Lung (tissue), 12 donors: ENCODE measurements around the gene MTIF2. TPM values are rescaled to one million over a fixed set of nuclear protein-coding genes. Genes with fewer than 3 reads are reported as not detected.
"Not testable (repeated sequence)": the region's sequence is repeated elsewhere in the genome, so short reads cannot be mapped to it uniquely, and the experiment has no call there.

Experiments used
- ATAC-seq: fragments of 200-7000 bp; cut with Tn5 transposase; one replicate; pipeline ENCODE4 v1.9.1; 2020; ENCODE audit warnings: moderate number of reproducible peaks; ENCODE audit not compliant: insufficient read depth, low FRiP score
- DNase-seq, 3 donors: peaks; one replicate each; pipeline ENCODE4 v3.0.0-alpha.2; 2013 to 2017
- H3K27ac ChIP-seq, 2 donors: one replicate each; pipeline ENCODE4 v1.5.1; 2013; ENCODE audit warnings: mild to moderate bottlenecking in 2 of 2, moderate library complexity in 2 of 2, control low read depth in 1 of 2, inconsistent platforms in 1 of 2, low read depth in 1 of 2, low read length in 1 of 2
- H3K27me3 ChIP-seq, 3 donors: one replicate each; pipeline ENCODE4 v1.5.1; 2013; ENCODE audit warnings: low read length in 2 of 3; ENCODE audit not compliant: control insufficient read depth in 3 of 3, insufficient read depth in 3 of 3
- H3K36me3 ChIP-seq, 4 donors: one replicate each; pipeline ENCODE4 v1.5.1; 2013; ENCODE audit warnings: low read length in 4 of 4, mild to moderate bottlenecking in 1 of 4, moderate library complexity in 1 of 4; ENCODE audit not compliant: control insufficient read depth in 4 of 4, insufficient read depth in 4 of 4
- H3K4me1 ChIP-seq, 5 donors: one replicate each; pipeline ENCODE4 v1.5.1; 2013; ENCODE audit warnings: low read length in 5 of 5, mild to moderate bottlenecking in 2 of 5, moderate library complexity in 1 of 5; ENCODE audit not compliant: control insufficient read depth in 5 of 5, insufficient read depth in 5 of 5
- H3K4me3 ChIP-seq: one replicate; pipeline ENCODE4 v1.5.1; 2013; ENCODE audit warnings: mild to moderate bottlenecking, control low read depth, moderate library complexity
- H3K9ac ChIP-seq, 2 donors: one replicate each; pipeline ENCODE4 v1.5.1; 2013; ENCODE audit warnings: low read length in 2 of 2, control low read depth in 1 of 2; ENCODE audit not compliant: insufficient read depth in 1 of 2
- H3K9me3 ChIP-seq, 4 donors: one replicate each; pipeline ENCODE4 v1.5.1; 2013; ENCODE audit warnings: low read length in 3 of 4, mild to moderate bottlenecking in 1 of 4, moderate library complexity in 1 of 4; ENCODE audit not compliant: control insufficient read depth in 4 of 4, insufficient read depth in 3 of 4
- CTCF ChIP-seq: IDR thresholded peaks from 2 replicates; pipeline ENCODE4 v1.5.1; 2012; ENCODE audit warnings: mild to moderate bottlenecking; ENCODE audit errors: control extremely low read depth, extremely low read depth
- WGBS, 2 donors: extraction: QIAGEN DNeasy Blood & Tissue Kit; methylation state at CpG; one replicate each; pipeline ENCODE4 v1.1.7; 2013; 5-methylcytosine and 5-hydroxymethylcytosine counted together
- polyA plus RNA-seq, 2 donors: library from polyadenylated mRNA; stranded (reverse); fragments of 200-250 nt; gene quantifications; one replicate each; pipeline ENCODE4 v1.2.1, GENCODE V29; 2013
- total RNA-seq, 2 donors: library from RNA; depleted of rRNA in 1 of 2; stranded (reverse); fragments of >200 nt in 1 of 2; gene quantifications; one replicate each; pipeline ENCODE4 v1.2.1, GENCODE V29; 2014 to 2021
- donor health status: control.
- donor health status: control.
- donor health status: Bipolar disorder and iron deficiency.
- donor health status: healthy.
- donor health status: DM: yes; HTN: yes; CAD: no.

MTIF2 gene
- total and polyA plus RNA-seq, 4 donors = 16.4 to 26.3 (median 21.2) TPM

GRCh38 chr2:55231546-55232083 is 37.4 kb downstream of the MTIF2 start:
- Histone ChIP-seq H3K27ac (peak overlapping the region; percentile 93 to 98), H3K9me3 (no peaks in the 10 kb centered on the region), H3K4me3 (peak overlapping the region; percentile 95), H3K36me3 (peaks cover 6 to 30% (median 22%) of the 10 kb centered on the region in 4 donors), H3K4me1 (peaks cover 0 to 18% (median 7%) of the 10 kb centered on the region in 5 donors), H3K9ac (peak overlapping the region; percentile 60 to 85), H3K27me3 (no peaks in the 10 kb centered on the region)
- TF ChIP-seq CTCF = no peak
- ATAC-seq = no peak
- DNase-seq = peak in 1 of 3 donors; percentile 33
- WGBS, 2 donors = 7 to 8% methylated on average over 13 of the region's 13 CpGs

GRCh38 chr2:55230551-55230950 is 38.5 kb downstream of the MTIF2 start:
- 98% methylated on average over 3 of the region's 3 CpGs for WGBS, 2 donors
- H3K9me3 ChIP-seq = no peaks in the 10 kb centered on the region

GRCh38 chr2:55229221-55229620 is 39.8 kb downstream of the MTIF2 start:
- H3K36me3 ChIP-seq = peaks cover under 1 to 10% (median 3%) of the 10 kb centered on the region in 4 donors
- TF ChIP-seq CTCF = no peak
- H3K9ac ChIP-seq = no peak overlapping the region
- no peaks in the 10 kb centered on the region for H3K27me3 ChIP-seq
- no peak overlapping the region for H3K4me3 ChIP-seq
- no peak for ATAC-seq
- H3K9me3 ChIP-seq = no peaks in the 10 kb centered on the region
- 96 to 100% methylated on average over 2 of the region's 2 CpGs for WGBS, 2 donors
- peak overlapping the region in 1 of 2 donors; percentile 52 for H3K27ac ChIP-seq
- peaks cover 0 to 15% (median 8%) of the 10 kb centered on the region in 5 donors for H3K4me1 ChIP-seq
- DNase-seq = no peak

More at GRCh38 chr2:55230551-55230950, 38.5 kb downstream of the MTIF2 start:
- Histone ChIP-seq H3K4me3 (no peak overlapping the region), H3K9ac (no peak overlapping the region), H3K27ac (no peak overlapping the region), H3K27me3 (no peaks in the 10 kb centered on the region), H3K36me3 (peaks cover 4 to 22% (median 15%) of the 10 kb centered on the region in 4 donors), H3K4me1 (peaks cover 0 to 15% (median 8%) of the 10 kb centered on the region in 5 donors)
- ATAC-seq (no peak), DNase-seq (no peak)
- TF ChIP-seq CTCF = no peak

GRCh38 chr2:55228226-55228563 is 40.8 kb downstream of the MTIF2 start:
- H3K9me3 ChIP-seq = no peaks in the 10 kb centered on the region
- H3K36me3 ChIP-seq = peaks cover 0 to 5% (median 0%) of the 10 kb centered on the region in 4 donors
- peaks cover 0 to 6% (median 0%) of the 10 kb centered on the region in 5 donors for H3K4me1 ChIP-seq
- ATAC-seq (no peak), DNase-seq (no peak)
- H3K27me3 ChIP-seq = no peaks in the 10 kb centered on the region
- TF ChIP-seq CTCF = no peak
- no peak overlapping the region for H3K9ac ChIP-seq
- no peak overlapping the region for H3K4me3 ChIP-seq
- H3K27ac ChIP-seq = peak overlapping the region in 1 of 2 donors; percentile 76

- H3K27ac ChIP-seq, H3K4me1 ChIP-seq, H3K9ac ChIP-seq, ATAC-seq, H3K36me3 ChIP-seq, H3K4me3 ChIP-seq, H3K9me3 ChIP-seq, H3K27me3 ChIP-seq: not testable (repeated sequence)
- DNase-seq = peak in 2 of 3 donors; percentile 19 to 51
- 66 to 69% methylated on average over 6 to 7 of the region's 7 CpGs for WGBS, 2 donors
These were observed 41.4 kb downstream of the MTIF2 start for GRCh38 chr2:55227437-55228225.
